SH-SY5Y (cell line): ENCODE results near the gene HTR2A.

Experiments used
- GATA2 ChIP-seq: IDR thresholded peaks from 2 replicates; pipeline ENCODE4 v1.6.1; 2011; ENCODE audit warnings: mild to moderate bottlenecking, low read depth, low read length
- GATA3 ChIP-seq: IDR thresholded peaks from 2 replicates; pipeline ENCODE4 v1.6.1; 2011; ENCODE audit warnings: low read depth, mild to moderate bottlenecking, low read length, moderate library complexity

DNA sequence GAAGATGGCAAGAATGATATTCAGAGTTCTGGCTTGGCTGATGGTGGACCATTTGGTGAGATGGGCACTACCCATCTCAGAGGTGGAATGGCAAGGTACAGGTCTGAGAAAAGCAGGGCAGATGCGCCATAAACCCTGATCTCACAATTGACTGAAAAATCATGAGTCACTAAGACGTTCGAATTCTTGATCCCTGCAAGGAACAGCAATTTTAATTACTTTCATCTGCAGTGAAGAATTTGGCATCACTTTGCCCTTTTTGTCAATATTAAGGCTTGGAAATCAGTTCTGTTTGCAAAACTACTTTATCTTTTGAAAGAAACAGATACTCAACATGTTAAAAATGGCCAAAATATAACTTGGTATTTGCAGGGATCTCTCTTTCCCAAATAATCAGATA, 38.1 kb downstream of the HTR2A start:
- TF ChIP-seq GATA3 = no peak
- TF ChIP-seq GATA2 = no peak
